H1 (cell line): ENCODE data around the gene DCDC1. TPM values are rescaled to one million over a fixed set of nuclear protein-coding genes. Genes with fewer than 3 reads are reported as not detected.

Experiments used
- CTCF ChIA-PET: fragments of 300-600 bp; sonication (Branson Sonifier 250); formaldehyde crosslinking; loops from one replicate; lab custom pipeline; 2021; ENCODE audit not compliant: partially characterized antibody; lab: Charles Lee
- POLR2A ChIA-PET: fragments of 300-600 bp; sonication (Branson Sonifier 250); formaldehyde crosslinking; loops from one replicate; lab custom pipeline; 2021; ENCODE audit warnings: inconsistent platforms; ENCODE audit not compliant: partially characterized antibody; lab: Charles Lee
- DNase-seq, 2 experiments: peaks; one replicate each; pipeline versions ENCODE4 v3.0.0 to v3.0.0-alpha.2; 2010 to 2022; ENCODE audit warnings: low spot score in 2 of 2, low read depth in 1 of 2, mixed read lengths in 1 of 2
- FAIRE-seq: peaks from 2 replicates; lab custom pipeline; 2011; peaks lifted over from hg19 to GRCh38; lab: Jason Lieb, UNC
- H2AFZ ChIP-seq: 2 replicates; pipeline ENCODE4 v1.8.1; 2012; ENCODE audit warnings: low read length, inconsistent platforms
- H2AK5ac ChIP-seq: 2 replicates; pipeline ENCODE4 v1.6.1; 2013; ENCODE audit warnings: low read depth, low read length
- H2BK120ac ChIP-seq: replicated peaks from 2 replicates; pipeline ENCODE3; 2013; ENCODE audit warnings: low read depth, low read length, inconsistent platforms
- H2BK12ac ChIP-seq: 2 replicates; pipeline ENCODE4 v1.6.1; 2013; ENCODE audit warnings: low read depth, low read length
- H2BK15ac ChIP-seq: 2 replicates; pipeline ENCODE4 v1.6.1; 2013; ENCODE audit warnings: low read length
- H2BK20ac ChIP-seq: 2 replicates; pipeline ENCODE4 v1.6.1; 2013; ENCODE audit warnings: low read length
- H2BK5ac ChIP-seq: 2 replicates; pipeline ENCODE4 v1.6.1; 2013; ENCODE audit warnings: low read depth, low read length
- H3K14ac ChIP-seq: 2 replicates; pipeline ENCODE4 v1.6.1; 2013; ENCODE audit warnings: inconsistent platforms; ENCODE audit not compliant: insufficient read length
- H3K18ac ChIP-seq: 2 replicates; pipeline ENCODE4 v1.6.1; 2013; ENCODE audit warnings: low read length; ENCODE audit errors: extremely low read depth
- H3K23ac ChIP-seq: 2 replicates; pipeline ENCODE4 v1.6.1; 2013; ENCODE audit warnings: inconsistent platforms; ENCODE audit not compliant: insufficient read length
- H3K23me2 ChIP-seq: 2 replicates; pipeline ENCODE4 v1.6.1; 2013; ENCODE audit warnings: low read depth, low read length
- H3K27ac ChIP-seq: 2 replicates; pipeline ENCODE4 v1.6.1; 2011; ENCODE audit warnings: low read depth, low read length, inconsistent platforms
- H3K27me3 ChIP-seq, 4 experiments: replicated peaks in 1 of 4; 1 replicate in 1 of 4; 2 replicates in 3 of 4; pipeline versions ENCODE4 v1.6.1 to v1.8.1; 2011 to 2013; ENCODE audit warnings: low read length in 3 of 4, mild to moderate bottlenecking in 3 of 4, inconsistent platforms in 2 of 4, mixed read lengths in 2 of 4, moderate library complexity in 1 of 4; ENCODE audit not compliant: control insufficient read depth in 3 of 4, insufficient read depth in 3 of 4; ENCODE audit errors: extremely low read depth in 1 of 4
- H3K36me3 ChIP-seq, 4 experiments: 2 replicates each; pipeline versions ENCODE4 v1.6.1 to v1.8.1; 2011 to 2013; ENCODE audit warnings: mild to moderate bottlenecking in 4 of 4, low read length in 3 of 4, moderate library complexity in 2 of 4, control low read depth in 1 of 4, inconsistent platforms in 1 of 4; ENCODE audit not compliant: insufficient read depth in 4 of 4, control insufficient read depth in 2 of 4
- H3K4ac ChIP-seq: replicated peaks from 2 replicates; pipeline ENCODE3; 2013; ENCODE audit warnings: low read length, low read depth, mixed read lengths, inconsistent platforms; ENCODE audit not compliant: insufficient read length
- H3K4me1 ChIP-seq, 4 experiments: replicated peaks in 1 of 4; 1 replicate in 1 of 4; 2 replicates in 3 of 4; pipeline versions ENCODE4 v1.6.1 to v1.8.1; 2011 to 2013; ENCODE audit warnings: low read length in 3 of 4, inconsistent platforms in 2 of 4, mixed read lengths in 1 of 4; ENCODE audit not compliant: insufficient read depth in 4 of 4, control insufficient read depth in 3 of 4
- H3K4me2 ChIP-seq, 2 experiments: 2 replicates each; pipeline versions ENCODE4 v1.6.1 to v1.8.1; 2011 to 2013; ENCODE audit warnings: low read depth in 2 of 2, low read length in 2 of 2, control low read depth in 1 of 2, inconsistent platforms in 1 of 2, mild to moderate bottlenecking in 1 of 2; ENCODE audit not compliant: insufficient read depth in 1 of 2
- H3K4me3 ChIP-seq, 4 experiments: fragments of 200-600, 300-600 bp in 1 of 4; sonication (generic), shearing (Covaris generic), sonication (Bioruptor Twin) in 1 of 4; 2 replicates each; pipeline versions ENCODE4 v1.5.1 to v1.8.1; 2011 to 2016; ENCODE audit warnings: low read length in 4 of 4, low read depth in 3 of 4, control low read depth in 2 of 4, inconsistent platforms in 2 of 4, mild to moderate bottlenecking in 2 of 4, mixed read lengths in 1 of 4, moderate library complexity in 1 of 4; ENCODE audit not compliant: insufficient read depth in 2 of 4; ENCODE audit errors: extremely low read depth in 1 of 4
- H3K56ac ChIP-seq: replicated peaks from 2 replicates; pipeline ENCODE3; 2013; ENCODE audit warnings: low read depth, mild to moderate bottlenecking, mixed read lengths, low read length, inconsistent platforms; ENCODE audit not compliant: insufficient read length
- H3K79me1 ChIP-seq: 2 replicates; pipeline ENCODE4 v1.6.1; 2013; ENCODE audit warnings: low read depth, low read length, control low read depth
- H3K79me2 ChIP-seq, 2 experiments: 2 replicates each; pipeline versions ENCODE4 v1.6.1 to v1.8.1; 2012 to 2013; ENCODE audit warnings: low read length in 2 of 2, mild to moderate bottlenecking in 2 of 2, inconsistent platforms in 1 of 2; ENCODE audit not compliant: insufficient read depth in 2 of 2, control insufficient read depth in 1 of 2
- H3K9ac ChIP-seq, 4 experiments: replicated peaks in 1 of 4; 1 replicate in 1 of 4; 2 replicates in 3 of 4; pipeline versions ENCODE4 v1.6.1 to v1.8.1; 2011 to 2013; ENCODE audit warnings: low read depth in 3 of 4, low read length in 3 of 4, control low read depth in 2 of 4, mild to moderate bottlenecking in 2 of 4, moderate library complexity in 2 of 4, inconsistent platforms in 1 of 4; ENCODE audit errors: extremely low read depth in 1 of 4
- H3K9me3 ChIP-seq, 2 experiments: 2 replicates each; pipeline versions ENCODE4 v1.6.1 to v1.8.1; 2012 to 2013; ENCODE audit warnings: mild to moderate bottlenecking in 2 of 2, moderate library complexity in 2 of 2, control low read depth in 1 of 2, inconsistent platforms in 1 of 2, low read depth in 1 of 2, low read length in 1 of 2, mixed read lengths in 1 of 2; ENCODE audit not compliant: insufficient read depth in 2 of 2
- H4K20me1 ChIP-seq, 2 experiments: replicated peaks in 1 of 2; 2 replicates each; pipeline versions ENCODE3 to v1.8.1; 2011 to 2013; ENCODE audit warnings: inconsistent platforms in 2 of 2, low read length in 2 of 2, mild to moderate bottlenecking in 1 of 2; ENCODE audit not compliant: insufficient read depth in 2 of 2, control insufficient read depth in 1 of 2
- H4K5ac ChIP-seq: 2 replicates; pipeline ENCODE4 v1.6.1; 2013; ENCODE audit warnings: low read length, low read depth, mixed read lengths, inconsistent platforms; ENCODE audit not compliant: insufficient read length
- H4K8ac ChIP-seq: 2 replicates; pipeline ENCODE4 v1.8.0; 2013; ENCODE audit warnings: mild to moderate bottlenecking, moderate library complexity, low read length, inconsistent platforms; ENCODE audit not compliant: insufficient read depth; ENCODE audit errors: extremely low read depth
- H4K91ac ChIP-seq: replicated peaks from 2 replicates; pipeline ENCODE3; 2013; ENCODE audit warnings: low read length, mixed read lengths, inconsistent platforms; ENCODE audit not compliant: insufficient read length
- ASH2L ChIP-seq: fragments of 200-600, 300-600 bp; sonication (generic); IDR thresholded peaks from one replicate; pipeline ENCODE4 v1.7.1; 2017; ENCODE audit warnings: low read length
- BRCA1 ChIP-seq: IDR thresholded peaks from 2 replicates; pipeline ENCODE4 v1.6.1; 2012; ENCODE audit warnings: low read depth, low read length, improper control_type of control experiment
- CTBP2 ChIP-seq: IDR thresholded peaks from 2 replicates; pipeline ENCODE4 v1.7.0; 2011; ENCODE audit warnings: borderline replicate concordance, mild to moderate bottlenecking, moderate library complexity, mixed read lengths, low read length; ENCODE audit not compliant: insufficient read depth, insufficient read length
- JUN ChIP-seq: IDR thresholded peaks from 2 replicates; pipeline ENCODE4 v1.6.1; 2011; ENCODE audit warnings: low read depth, mild to moderate bottlenecking, improper control_type of control experiment, low read length
- KDM5A ChIP-seq: fragments of 200-600 bp; IDR thresholded peaks from 2 replicates; pipeline ENCODE4 v1.7.1; 2012; ENCODE audit warnings: mild to moderate bottlenecking, low read length, inconsistent platforms, mixed read lengths
- NANOG ChIP-seq: IDR thresholded peaks from 2 replicates; pipeline ENCODE4 v1.6.1; 2011; ENCODE audit warnings: low read length, low read depth, mild to moderate bottlenecking, inconsistent platforms; ENCODE audit not compliant: insufficient read depth, poor library complexity, severe bottlenecking
- NRF1 ChIP-seq: IDR thresholded peaks from 2 replicates; pipeline ENCODE4 v1.6.1; 2011; ENCODE audit warnings: mild to moderate bottlenecking, low read depth, low read length, improper control_type of control experiment
- POLR2AphosphoS5 ChIP-seq: IDR thresholded peaks from 2 replicates; pipeline ENCODE4 v1.6.1; 2011; ENCODE audit warnings: low read depth, low read length
- POU5F1 ChIP-seq: IDR thresholded peaks from 2 replicates; pipeline ENCODE4 v1.6.1; 2011; ENCODE audit warnings: low read depth, mild to moderate bottlenecking, low read length, moderate library complexity
- SAP30 ChIP-seq: fragments of 300-600 bp; sonication (generic); IDR thresholded peaks from 2 replicates; pipeline ENCODE4 v1.7.1; 2012; ENCODE audit warnings: low read length, moderate library complexity, mild to moderate bottlenecking, inconsistent platforms; ENCODE audit not compliant: insufficient read depth, insufficient replicate concordance
- WGBS, 2 experiments: shearing (Covaris generic) in 1 of 2; methylation state at CpG; one replicate each; pipeline versions ENCODE4 v1.1.6 to v1.1.7; 2013 to 2015; ENCODE audit warnings: low lambda C conversion rate in 2 of 2, mixed read lengths in 2 of 2, inconsistent platforms in 1 of 2, low coverage in 1 of 2, missing lambda C conversion rate in 1 of 2; ENCODE audit not compliant: insufficient replicate concordance in 2 of 2, insufficient coverage in 1 of 2, insufficient read length in 1 of 2; ENCODE audit errors: extremely low coverage in 1 of 2, missing lambda C conversion rate in 1 of 2; 5-methylcytosine and 5-hydroxymethylcytosine counted together
- polyA plus RNA-seq, 7 experiments: library from polyadenylated mRNA; depleted of rRNA in 3 of 7; stranded (reverse) in 5 of 7; unstranded in 2 of 7; fragments of >200 nt in 5 of 7; fragments of 200-250 nt in 2 of 7; gene quantifications; 1 replicate in 5 of 7; 2 replicates in 1 of 7; 4 replicates in 1 of 7; pipeline versions ENCODE4 v1.2.1 to v1.2.3, GENCODE V29; 2011 to 2013; ENCODE audit warnings: missing spikeins in 2 of 7, mixed read lengths in 2 of 7
- total RNA-seq: library from RNA; stranded (reverse); fragmentation: NEBNext Ultra II Directional; extraction: Animal tissue kit (Norgen Biotek cat#: 25700); gene quantifications from 2 replicates; pipeline ENCODE4 v1.2.1, GENCODE V29; 2021
- TF ChIP-seq, protein P1 (sequence below): IDR thresholded peaks from 2 replicates; pipeline ENCODE4 v1.6.1; 2012; ENCODE audit warnings: inconsistent platforms

DCDC1 gene
- total and polyA plus RNA-seq, 2 of the 8 experiments (the other 6 are each of a cell fraction or from before 2014, with no cell fraction given), result 0.15 to 0.56 TPM

DNA sequence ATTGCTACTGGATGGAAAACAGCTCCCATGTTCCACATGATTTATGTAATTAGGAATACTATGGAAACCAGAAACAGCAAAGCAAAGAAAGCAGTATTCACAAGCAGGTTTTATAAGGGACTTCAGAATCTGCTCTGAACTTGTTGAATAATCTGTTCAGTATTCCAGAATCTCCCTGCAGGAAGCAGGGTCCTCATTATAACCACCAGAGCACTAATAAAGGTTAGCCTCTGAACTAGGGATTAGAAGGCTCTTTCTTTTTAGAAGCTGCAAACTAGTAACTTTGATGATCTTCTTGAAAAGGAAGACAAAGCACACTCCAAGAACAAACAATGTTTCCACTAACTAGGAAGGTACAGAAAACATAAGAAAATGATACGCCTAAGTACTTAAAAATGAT lies 125.8 kb downstream of the DCDC1 start:
- no peaks in the 10 kb centered on the region for H4K20me1 ChIP-seq
- H2BK120ac ChIP-seq, result no peak overlapping the region
- no peak overlapping the region for H3K18ac ChIP-seq
- FAIRE-seq, result no peak
- H3K9me3 ChIP-seq, result no peaks in the 10 kb centered on the region
- H3K27me3 ChIP-seq, result no peaks in the 10 kb centered on the region
- no peak for DNase-seq
- H3K9ac ChIP-seq, result peak overlapping the region in 1 of 4 experiments; percentile 8; a peak in 1 of 7 replicates
- H3K4me3 ChIP-seq, result no peak overlapping the region
- H3K79me1 ChIP-seq, result no peaks in the 10 kb centered on the region
- no peak overlapping the region for H3K4ac ChIP-seq
- H3K36me3 ChIP-seq, result no peaks in the 10 kb centered on the region
- no peak overlapping the region for H3K56ac ChIP-seq
- no peak overlapping the region for H2BK20ac ChIP-seq
- H4K5ac ChIP-seq, result no peak overlapping the region
- no peak overlapping the region for H2BK15ac ChIP-seq
- no peak overlapping the region for H2AFZ ChIP-seq
- H4K8ac ChIP-seq, result no peak overlapping the region
- peaks cover 0 to 7% (median 4%) of the 10 kb centered on the region in 4 experiments; a peak in 3 of 7 replicates for H3K4me1 ChIP-seq
- H4K91ac ChIP-seq, result no peak overlapping the region
- no peak overlapping the region for H3K27ac ChIP-seq
- H2BK12ac ChIP-seq, result no peak overlapping the region
- H3K14ac ChIP-seq, result no peak overlapping the region
- no peak overlapping the region for H3K4me2 ChIP-seq
- 64% methylated on average over 1 of the region's 1 CpG; no CpG with 5 or more reads in 1 of the 2 experiments for WGBS, 2 experiments
- ChIA-PET CTCF (interaction anchor here (0.9 to 2.3 kb wide), 4 partner anchors 10 to 555 kb away, joined by 3 to 12 read pairs (median 4); no protein-coding TSS in a partner anchor), POLR2A (no interaction called here)
- H2AK5ac ChIP-seq, result no peak overlapping the region
- H3K23me2 ChIP-seq, result no peaks in the 10 kb centered on the region
- no peak overlapping the region for H2BK5ac ChIP-seq
- no peak overlapping the region for H3K23ac ChIP-seq
- H3K79me2 ChIP-seq, result no peaks in the 10 kb centered on the region
- TF ChIP-seq, protein P1, sequence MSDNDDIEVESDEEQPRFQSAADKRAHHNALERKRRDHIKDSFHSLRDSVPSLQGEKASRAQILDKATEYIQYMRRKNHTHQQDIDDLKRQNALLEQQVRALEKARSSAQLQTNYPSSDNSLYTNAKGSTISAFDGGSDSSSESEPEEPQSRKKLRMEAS, result no peak
- TF ChIP-seq JUN, result no peak
- TF ChIP-seq KDM5A, result no peak
- TF ChIP-seq CTBP2, result no peak
- TF ChIP-seq NANOG, result no peak
- TF ChIP-seq ASH2L, result no peak
- TF ChIP-seq POLR2AphosphoS5, result no peak
- no peak for TF ChIP-seq POU5F1
- TF ChIP-seq SAP30, result no peak
- no peak for TF ChIP-seq NRF1
- no peak for TF ChIP-seq BRCA1
